ENCODE measurements around the gene CEP95. TPM values are rescaled to one million over a fixed set of nuclear protein-coding genes. Genes with fewer than 3 reads are reported as not detected.
"Not testable (repeated sequence)": the region's sequence is repeated elsewhere in the genome, so short reads cannot be mapped to it uniquely, and the experiment has no call there.

Gene CEP95, protein sequence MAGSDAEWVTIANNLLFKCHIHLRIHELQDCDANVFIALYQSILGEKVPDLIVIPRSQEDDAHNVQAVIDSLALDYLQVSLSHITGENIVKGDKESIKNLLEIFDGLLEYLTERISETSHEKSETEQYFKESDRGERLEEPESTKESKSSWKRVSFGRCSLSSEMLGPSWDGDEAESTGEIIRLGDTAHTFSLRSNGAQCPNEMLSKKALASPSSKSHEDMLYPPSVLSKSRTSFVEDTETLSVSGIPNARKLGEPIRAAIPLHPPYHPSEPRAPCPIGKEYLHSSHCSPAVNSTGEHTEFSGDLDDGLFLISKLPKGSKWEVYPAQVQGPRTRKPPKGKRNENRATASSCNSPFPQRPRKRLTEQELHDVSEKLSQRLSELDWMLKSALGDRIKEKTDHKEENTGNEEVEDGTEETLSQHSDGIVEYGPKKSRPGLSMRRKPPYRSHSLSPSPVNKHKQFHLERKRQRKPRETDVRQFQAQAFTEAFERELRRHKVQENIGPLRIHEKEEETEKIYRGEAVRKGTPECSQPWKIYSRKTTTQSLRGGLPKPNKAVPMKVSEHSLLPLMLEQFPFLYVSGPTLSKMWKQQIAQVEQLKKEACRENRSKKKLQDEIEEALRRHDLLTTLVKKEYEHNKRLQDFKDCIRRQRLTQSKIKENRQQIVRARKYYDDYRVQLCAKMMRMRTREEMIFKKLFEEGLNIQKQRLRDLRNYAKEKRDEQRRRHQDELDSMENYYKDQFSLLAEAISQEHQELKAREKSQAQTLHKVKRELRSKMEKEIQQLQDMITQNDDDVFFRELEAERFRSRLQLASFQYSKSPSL
- polyA plus RNA-seq (2012; ENCODE audit: insufficient read depth, insufficient read length, low read depth) = 44.5 TPM

DNA sequence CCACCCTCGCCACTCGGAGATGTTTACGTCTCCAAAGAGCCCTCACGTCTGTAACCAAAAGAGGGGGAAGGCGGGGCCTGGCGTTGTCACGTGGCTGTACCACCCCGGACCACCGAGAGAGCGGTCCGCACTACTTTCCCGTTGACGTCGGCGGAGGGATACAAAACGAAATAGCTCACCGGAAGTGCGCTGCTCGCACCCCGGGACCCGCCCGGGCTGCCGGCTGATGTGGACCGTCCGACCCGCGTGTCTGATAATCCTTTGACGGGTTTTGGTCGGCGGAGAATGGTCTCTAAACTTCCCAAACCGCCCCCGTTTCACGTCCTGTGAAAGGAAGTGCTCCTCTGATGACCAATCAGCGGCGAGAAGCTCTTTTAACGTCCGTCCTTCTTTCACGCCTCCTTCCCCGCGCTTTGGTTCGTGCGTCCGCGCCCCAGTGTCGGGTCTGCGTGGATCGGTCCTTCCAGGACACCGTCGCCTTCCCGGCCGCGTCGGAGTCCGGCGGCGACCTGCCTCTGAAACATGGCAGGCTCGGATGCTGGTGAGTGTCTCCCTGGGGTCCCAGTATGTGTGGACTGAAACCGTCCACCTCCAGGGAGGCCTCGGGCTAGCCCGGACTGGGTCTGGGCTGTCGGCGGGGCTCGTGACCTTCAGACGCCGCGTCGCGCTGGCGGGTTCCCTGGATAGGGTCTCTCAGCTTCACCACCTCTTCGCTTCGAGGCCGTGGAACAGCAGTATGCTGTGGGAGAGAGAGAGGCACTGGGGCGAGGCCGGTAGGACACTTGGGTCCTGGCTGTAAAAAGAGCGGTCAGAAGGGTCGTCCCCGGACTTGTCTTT, at the start of gene CEP95:
TSS of gene CEP95 (plus strand) at position 402 of the 837 bp plus-strand sequence. CDS start at position 523, 121 bp downstream.
- Histone ChIP-seq H3K27me3 (no peaks in the 10 kb centered on the region), H3K36me3 (peaks cover 60% of the 10 kb centered on the region), H3K4me3 (ENCODE audit: low read depth, low read length) (peak within 1 kb of the TSS; percentile 73), H3K4me1 (no peaks in the 10 kb centered on the region), H3K9me3 (no peaks in the 10 kb centered on the region)
- TF ChIP-seq CTCF (IDR thresholded peaks at IDR 0.05; ENCODE audit: low read depth, low read length) = no peak
- peak; percentile 94 for DNase-seq

GRCh38 chr17:64457156-64457555, 49.6 kb upstream of the CEP95 start:
- no peaks in the 10 kb centered on the region for H3K36me3 ChIP-seq
- H3K9me3 ChIP-seq = no peaks in the 10 kb centered on the region
- no peaks in the 10 kb centered on the region for H3K27me3 ChIP-seq
- no peak for TF ChIP-seq CTCF (IDR thresholded peaks at IDR 0.05; ENCODE audit: low read depth, low read length)
- no peaks in the 10 kb centered on the region for H3K4me1 ChIP-seq
- DNase-seq = no peak
- no peak overlapping the region for H3K4me3 ChIP-seq (ENCODE audit: low read depth, low read length)

- Histone ChIP-seq H3K27me3 (no peaks in the 10 kb centered on the region), H3K36me3 (no peaks in the 10 kb centered on the region), H3K4me3 (ENCODE audit: low read depth, low read length) (no peak overlapping the region), H3K9me3 (no peaks in the 10 kb centered on the region), H3K4me1 (no peaks in the 10 kb centered on the region)
- TF ChIP-seq CTCF (IDR thresholded peaks at IDR 0.05; ENCODE audit: low read depth, low read length) = no peak
- no peak for DNase-seq
Measured at GRCh38 chr17:64458756-64459155, 48.0 kb upstream of the CEP95 start.

GRCh38 chr17:64459284-64459747, 47.5 kb upstream of the CEP95 start:
- Histone ChIP-seq H3K27me3 (no peaks in the 10 kb centered on the region), H3K4me3 (ENCODE audit: low read depth, low read length) (no peak overlapping the region), H3K4me1 (no peaks in the 10 kb centered on the region), H3K36me3 (no peaks in the 10 kb centered on the region), H3K9me3 (no peaks in the 10 kb centered on the region)
- no peak for DNase-seq
- no peak for TF ChIP-seq CTCF (IDR thresholded peaks at IDR 0.05; ENCODE audit: low read depth, low read length)

- not testable (repeated sequence) for H3K4me1 ChIP-seq; H3K36me3 ChIP-seq; H3K9me3 ChIP-seq; H3K27me3 ChIP-seq; H3K4me3 ChIP-seq (ENCODE audit: low read depth, low read length); DNase-seq
Measured at GRCh38 chr17:64459818-64460217, 47.0 kb upstream of the CEP95 start.

DNA sequence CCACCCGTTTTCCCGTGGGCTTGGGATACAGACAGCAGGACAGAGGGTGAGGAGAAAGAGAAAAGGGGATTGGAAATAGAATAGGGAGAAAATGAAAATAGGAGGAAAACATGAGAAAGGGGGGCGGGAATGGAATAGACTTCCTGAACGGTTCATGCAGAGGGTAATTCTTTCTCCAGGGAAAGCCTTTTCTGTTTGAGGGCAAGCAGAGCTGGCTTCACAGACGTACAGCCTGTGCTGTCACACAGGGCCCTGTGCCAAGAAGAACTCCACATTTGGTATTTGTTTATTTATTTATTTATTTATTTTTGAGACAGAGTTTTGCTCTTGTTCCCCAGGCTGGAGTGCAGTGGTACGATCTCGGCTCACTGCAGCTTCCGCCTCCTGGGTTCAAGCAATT, 45.8 kb upstream of the CEP95 start:
- Histone ChIP-seq H3K4me1 (peaks cover 2% of the 10 kb centered on the region), H3K27me3 (no peaks in the 10 kb centered on the region), H3K4me3 (ENCODE audit: low read depth, low read length) (no peak overlapping the region), H3K36me3 (no peaks in the 10 kb centered on the region), H3K9me3 (no peaks in the 10 kb centered on the region)
- TF ChIP-seq CTCF (IDR thresholded peaks at IDR 0.05; ENCODE audit: low read depth, low read length) = no peak
- no peak for DNase-seq
